T1000 (cell line): ENCODE results near the gene GRM8.

ENCODE experiments used
- DNase-seq: peaks from one replicate; lab custom pipeline; 2025; ENCODE audit warnings: mixed read lengths; lab: John Stamatoyannopoulos, UW

Gene GRM8

GRCh38 chr7:127146746-127147536, 105.8 kb downstream of the GRM8 start:
- no peak for DNase-seq

GRCh38 chr7:127137146-127137545, 115.6 kb downstream of the GRM8 start:
- DNase-seq = no peak

- DNase-seq = no peak
Observed at GRCh38 chr7:127135871-127136485, 116.8 kb downstream of the GRM8 start.

GRCh38 chr7:127123220-127123619, 129.5 kb downstream of the GRM8 start:
- DNase-seq = no peak

GRCh38 chr7:127119517-127119916, 133.2 kb downstream of the GRM8 start:
- DNase-seq = no peak

GRCh38 chr7:127114742-127115265, 137.9 kb downstream of the GRM8 start:
- no peak for DNase-seq

- peak; percentile 10 for DNase-seq
Observed at GRCh38 chr7:127107601-127108007, 145.1 kb downstream of the GRM8 start.

GRCh38 chr7:127093340-127093739, 159.4 kb downstream of the GRM8 start:
- no peak for DNase-seq

- no peak for DNase-seq
Observed at GRCh38 chr7:127091620-127092019, 161.1 kb downstream of the GRM8 start.

GRCh38 chr7:127089146-127089545, 163.6 kb downstream of the GRM8 start:
- no peak for DNase-seq

- no peak for DNase-seq
Observed at GRCh38 chr7:127081539-127081938, 171.2 kb downstream of the GRM8 start.

GRCh38 chr7:127080576-127080975, 172.2 kb downstream of the GRM8 start:
- DNase-seq = no peak

- no peak for DNase-seq
Observed at GRCh38 chr7:127066974-127067373, 185.8 kb downstream of the GRM8 start.

- DNase-seq = no peak
Observed at GRCh38 chr7:127059475-127059874, 193.3 kb downstream of the GRM8 start.

GRCh38 chr7:127057918-127058317, 194.8 kb downstream of the GRM8 start:
- DNase-seq = no peak

GRCh38 chr7:127056202-127056601, 196.5 kb downstream of the GRM8 start:
- no peak for DNase-seq

GRCh38 chr7:127047521-127047920, 205.2 kb downstream of the GRM8 start:
- no peak for DNase-seq

- no peak for DNase-seq
Observed at GRCh38 chr7:127041689-127042452, 210.9 kb downstream of the GRM8 start.

- DNase-seq = no peak
Observed at GRCh38 chr7:127040042-127040441, 212.7 kb downstream of the GRM8 start.

- DNase-seq = no peak
Observed at GRCh38 chr7:127039541-127039940, 213.2 kb downstream of the GRM8 start.

- DNase-seq = no peak
Observed at GRCh38 chr7:127035203-127035849, 217.4 kb downstream of the GRM8 start.

GRCh38 chr7:127034186-127034806, 218.4 kb downstream of the GRM8 start:
- no peak for DNase-seq
